B cell (primary cell): ENCODE data around the gene VCX3B. TPM values are rescaled to one million over a fixed set of nuclear protein-coding genes. Genes with fewer than 3 reads are reported as not detected.

Source experiments
- ATAC-seq: fragments of 200-7000 bp; cut with Tn5 transposase; one replicate; pipeline ENCODE4 v1.10.0; 2021; ENCODE audit warnings: low read depth, mild to moderate bottlenecking, moderate number of reproducible peaks, moderate library complexity
- CTCF ChIA-PET: fragments of 350-600 bp; sonication (Branson Sonifier 250); formaldehyde crosslinking; loops from one replicate; lab custom pipeline; 2021; ENCODE audit warnings: antibody characterized with exemption, inconsistent platforms; lab: Charles Lee
- POLR2A ChIA-PET: fragments of 350-600 bp; sonication (Branson Sonifier 250); formaldehyde crosslinking; loops from one replicate; lab custom pipeline; 2021; ENCODE audit warnings: antibody characterized with exemption; lab: Charles Lee
- DNase-seq: peaks from one replicate; pipeline ENCODE4 v3.0.0; 2013
- H2AFZ ChIP-seq: 2 replicates; pipeline ENCODE4 v1.6.1; 2012; ENCODE audit warnings: mild to moderate bottlenecking, low read depth, low read length; ENCODE audit not compliant: insufficient read depth, poor library complexity, severe bottlenecking
- H3K27ac ChIP-seq, 2 donors: 1 replicate in 1 of 2; 2 replicates in 1 of 2; pipeline ENCODE4 v1.5.1; 2012 to 2013; ENCODE audit warnings: low read length in 2 of 2, mild to moderate bottlenecking in 2 of 2, moderate library complexity in 1 of 2
- H3K27me3 ChIP-seq, 4 experiments: fragments of 200-600 bp in 1 of 4; sonication (generic) in 1 of 4; replicated peaks in 1 of 4; 1 replicate in 2 of 4; 2 replicates in 2 of 4; pipeline versions ENCODE4 v1.6.1 to v1.7.0; 2013 to 2016; ENCODE audit warnings: low read length in 3 of 4, mild to moderate bottlenecking in 2 of 4, mixed read lengths in 1 of 4, moderate library complexity in 1 of 4; ENCODE audit not compliant: insufficient read depth in 4 of 4, control insufficient read depth in 3 of 4; ENCODE audit errors: control extremely low read depth in 1 of 4
- H3K36me3 ChIP-seq, 2 experiments: replicated peaks in 1 of 2; 1 replicate in 1 of 2; 2 replicates in 1 of 2; pipeline versions ENCODE4 v1.6.1 to v1.7.1; 2013; ENCODE audit warnings: low read length in 1 of 2; ENCODE audit not compliant: insufficient read depth in 2 of 2, control insufficient read depth in 1 of 2; ENCODE audit errors: control extremely low read depth in 1 of 2, extremely low read depth in 1 of 2
- H3K4me1 ChIP-seq, 2 donors: fragments of 200-600 bp in 1 of 2; sonication (generic) in 1 of 2; 1 replicate in 1 of 2; 2 replicates in 1 of 2; pipeline versions ENCODE4 v1.5.1 to v1.6.1; 2013 to 2017; ENCODE audit warnings: low read length in 2 of 2; ENCODE audit not compliant: control insufficient read depth in 2 of 2, insufficient read depth in 2 of 2
- H3K4me2 ChIP-seq: replicated peaks from 2 replicates; pipeline ENCODE3; 2012; ENCODE audit warnings: mild to moderate bottlenecking, low read depth, low read length; ENCODE audit not compliant: poor library complexity, severe bottlenecking
- H3K4me3 ChIP-seq, 5 experiments: fragments of 200-600 bp in 1 of 5; sonication (generic) in 1 of 5; 1 replicate in 3 of 5; 2 replicates in 2 of 5; pipeline versions ENCODE4 v1.5.1 to v1.7.0; 2011 to 2016; ENCODE audit warnings: low read length in 4 of 5, mild to moderate bottlenecking in 4 of 5, low read depth in 2 of 5, control low read depth in 1 of 5, moderate library complexity in 1 of 5; ENCODE audit not compliant: insufficient read depth in 1 of 5; ENCODE audit errors: control extremely low read depth in 1 of 5, extremely low read depth in 1 of 5
- H3K79me2 ChIP-seq: fragments of 200-600 bp; sonication (generic); one replicate; pipeline ENCODE4 v1.6.0; 2016; ENCODE audit warnings: low read length; ENCODE audit not compliant: control insufficient read depth, insufficient read depth
- H3K9ac ChIP-seq: fragments of 200-600 bp; sonication (generic); 2 replicates; pipeline ENCODE4 v1.6.1; 2017; ENCODE audit warnings: mild to moderate bottlenecking, low read length, moderate library complexity
- H3K9me3 ChIP-seq, 3 donors: one replicate each; pipeline versions ENCODE4 v1.6.1 to v1.7.1; 2013; ENCODE audit warnings: low read length in 2 of 3; ENCODE audit not compliant: control insufficient read depth in 2 of 3, insufficient read depth in 1 of 3; ENCODE audit errors: control extremely low read depth in 1 of 3
- H4K20me1 ChIP-seq: 2 replicates; pipeline ENCODE4 v1.6.0; 2012; ENCODE audit warnings: mild to moderate bottlenecking, low read length; ENCODE audit not compliant: insufficient read depth, control insufficient read depth, poor library complexity, severe bottlenecking
- H3K27ac Mint-ChIP-seq: one replicate; pipeline ENCODE4 v1.8.0; 2021; ENCODE audit warnings: mixed read lengths
- H3K27me3 Mint-ChIP-seq: one replicate; pipeline ENCODE4 v1.8.0; 2021; ENCODE audit warnings: mixed read lengths
- H3K4me1 Mint-ChIP-seq: one replicate; pipeline ENCODE4 v1.8.0; 2021; ENCODE audit warnings: mixed read lengths
- H3K4me3 Mint-ChIP-seq: one replicate; pipeline ENCODE4 v1.8.0; 2021; ENCODE audit warnings: mixed read lengths
- H3K9me3 Mint-ChIP-seq: one replicate; pipeline ENCODE4 v1.8.0; 2022; ENCODE audit warnings: mixed read lengths; ENCODE audit not compliant: insufficient read depth
- CTCF ChIP-seq: fragments of 200-600 bp; IDR thresholded peaks from one replicate; pipeline ENCODE4 v1.8.0; 2022; ENCODE audit warnings: antibody characterized with exemption, mild to moderate bottlenecking
- EZH2 ChIP-seq: IDR thresholded peaks from 2 replicates; pipeline ENCODE4 v1.6.1; 2012; ENCODE audit warnings: borderline replicate concordance, low read depth, mild to moderate bottlenecking, moderate library complexity, low read length; ENCODE audit not compliant: insufficient read depth, poor library complexity, severe bottlenecking
- WGBS: methylation state at CpG from one replicate; pipeline ENCODE4 v1.1.5; 2013; ENCODE audit warnings: missing lambda C conversion rate; ENCODE audit not compliant: insufficient coverage; 5-methylcytosine and 5-hydroxymethylcytosine counted together
- intact Hi-C: fragments of 100-400 bp; cut with micrococcal nuclease; formaldehyde crosslinking; loops from one replicate; pipeline ENCODE4 v1.10.0; 2022
- polyA plus RNA-seq: library from polyadenylated mRNA; depleted of rRNA; stranded (reverse); fragments of >200 nt; gene quantifications from 2 replicates; pipeline ENCODE4 v1.2.3, GENCODE V29; 2012
- total RNA-seq, 2 donors: library from RNA; stranded (reverse); fragments of 120-200 nt in 1 of 2; gene quantifications; 1 replicate in 1 of 2; 2 replicates in 1 of 2; pipeline versions ENCODE4 v1.2.3 to v1.2.4, GENCODE V29; 2013 to 2022

VCX3B gene
- total and polyA plus RNA-seq, 2 donors (not counting 1 experiment from before 2014, with no cell fraction given): not detected

- Mint-ChIP-seq H3K27me3 (no peaks in the 10 kb centered on the region), H3K4me3 (no peak overlapping the region), H3K4me1 (no peaks in the 10 kb centered on the region), H3K9me3 (no peaks in the 10 kb centered on the region), H3K27ac (no peak overlapping the region)
- H2AFZ ChIP-seq: no peak overlapping the region
- no peaks in the 10 kb centered on the region for H3K9me3 ChIP-seq
- DNase-seq (no peak), ATAC-seq (no peak)
- H3K27me3 ChIP-seq: no peaks in the 10 kb centered on the region
- H3K4me1 ChIP-seq: no peaks in the 10 kb centered on the region
- TF ChIP-seq CTCF (no peak), EZH2 (no peak)
- WGBS: no CpG with 5 or more reads among the region's 1 CpG
- no peaks in the 10 kb centered on the region for H3K79me2 ChIP-seq
- H3K9ac ChIP-seq: no peak overlapping the region
- ChIA-PET POLR2A (no interaction called here), CTCF (no interaction called here)
- H3K4me2 ChIP-seq: no peak overlapping the region
- intact Hi-C loops: no loop called here
- H4K20me1 ChIP-seq: no peaks in the 10 kb centered on the region
- H3K4me3 ChIP-seq: no peak overlapping the region
- no peak overlapping the region for H3K27ac ChIP-seq
- H3K36me3 ChIP-seq: no peaks in the 10 kb centered on the region
Measured at GRCh38 chrX:8424912-8425311, 39.7 kb upstream of the VCX3B start.

GRCh38 chrX:8429692-8430249 is 34.9 kb upstream of the VCX3B start:
- H3K9me3 ChIP-seq: no peaks in the 10 kb centered on the region
- no peak for DNase-seq
- no peak overlapping the region for H3K4me3 ChIP-seq
- no peaks in the 10 kb centered on the region for H3K27me3 ChIP-seq
- TF ChIP-seq EZH2: no peak
- no peak for TF ChIP-seq CTCF
- intact Hi-C loops: no loop called here
- no peaks in the 10 kb centered on the region for H3K4me1 ChIP-seq
- H3K36me3 ChIP-seq: no peaks in the 10 kb centered on the region
- ChIA-PET CTCF (no interaction called here), POLR2A (no interaction called here)
- WGBS: no CpG with 5 or more reads among the region's 6 CpGs
- Mint-ChIP-seq H3K27me3 (no peaks in the 10 kb centered on the region), H3K4me3 (no peak overlapping the region), H3K27ac (no peak overlapping the region), H3K4me1 (no peaks in the 10 kb centered on the region), H3K9me3 (no peaks in the 10 kb centered on the region)
- H3K9ac ChIP-seq: no peak overlapping the region
- no peaks in the 10 kb centered on the region for H4K20me1 ChIP-seq
- H2AFZ ChIP-seq: no peak overlapping the region
- H3K4me2 ChIP-seq: no peak overlapping the region
- ATAC-seq: no peak
- H3K27ac ChIP-seq: no peak overlapping the region
- H3K79me2 ChIP-seq: no peaks in the 10 kb centered on the region
